Stimulated activated CD4-positive, alpha-beta T cell treated with anti-CD3 and anti-CD28 coated beads, Interleukin-2, amount 100 ng/mL, for 48 hours (primary cell): ENCODE measurements around the gene IKZF4.
"Not testable (repeated sequence)": the region's sequence is repeated elsewhere in the genome, so short reads cannot be mapped to it uniquely, and the experiment has no call there.

Experiments
- DNase-seq, 2 donors: peaks; one replicate each; pipeline ENCODE4 v3.0.0-alpha.2; 2020

IKZF4 gene

DNA sequence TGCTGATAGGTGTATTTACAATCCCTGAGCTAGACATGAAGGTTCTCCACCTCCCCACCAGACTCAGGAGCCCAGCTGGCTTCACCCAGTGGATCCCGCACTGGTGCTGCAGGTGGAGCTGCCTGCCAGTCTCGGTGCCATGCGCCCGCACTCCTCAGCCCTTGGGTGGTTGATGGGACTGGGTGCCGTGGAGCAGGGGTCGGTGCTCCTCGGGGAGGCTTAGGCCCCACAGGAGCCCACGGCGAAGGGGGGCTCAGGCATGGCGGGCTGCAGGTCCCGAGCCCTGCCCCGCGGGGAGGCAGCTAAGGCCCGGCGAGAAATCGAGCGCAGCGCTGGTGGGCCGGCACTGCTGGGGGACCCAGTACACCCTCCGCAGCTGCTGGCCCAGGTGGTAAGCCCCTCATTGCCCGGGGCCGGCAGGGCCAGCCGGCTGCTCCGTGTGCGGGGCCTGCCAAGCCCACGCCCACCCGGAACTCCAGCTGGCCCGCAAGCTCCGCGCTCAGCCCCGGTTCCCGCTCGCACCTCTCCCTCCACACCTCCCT is 20.8 kb upstream of the IKZF4 start:
- not testable (repeated sequence) for DNase-seq

DNA sequence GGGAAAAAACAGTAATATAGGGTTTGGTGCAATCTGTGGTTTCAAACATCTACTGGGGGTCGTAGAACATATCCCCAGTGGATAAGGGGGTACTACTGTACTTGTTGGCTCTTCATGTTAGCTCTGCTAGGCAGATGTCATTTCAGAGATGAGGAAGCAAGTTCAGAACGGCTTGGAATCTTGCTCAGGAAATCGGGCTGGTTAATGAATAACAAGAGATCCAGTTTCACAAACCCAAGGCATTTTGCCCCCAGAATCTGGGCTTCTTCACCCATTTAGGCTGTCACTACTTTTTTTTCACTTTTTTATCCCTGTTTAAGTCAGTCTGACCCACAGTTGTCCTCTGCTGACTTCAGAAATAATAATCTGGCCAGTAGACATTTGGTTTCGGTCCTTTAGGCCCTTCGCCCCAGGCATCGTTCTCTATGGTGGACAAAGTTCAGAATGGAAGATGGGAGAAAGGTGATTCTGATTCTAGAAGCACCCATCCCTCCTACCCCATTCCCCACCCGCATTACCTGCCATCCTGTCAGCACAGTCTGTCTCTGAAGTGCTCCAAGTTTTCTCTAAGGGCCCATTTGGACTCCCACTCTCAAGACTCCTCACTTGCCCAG is 19.2 kb upstream of the IKZF4 start:
- no peak for DNase-seq

- not testable (repeated sequence) for DNase-seq
Measured at GRCh38 chr12:56003376-56003775, 17.5 kb upstream of the IKZF4 start.

DNA sequence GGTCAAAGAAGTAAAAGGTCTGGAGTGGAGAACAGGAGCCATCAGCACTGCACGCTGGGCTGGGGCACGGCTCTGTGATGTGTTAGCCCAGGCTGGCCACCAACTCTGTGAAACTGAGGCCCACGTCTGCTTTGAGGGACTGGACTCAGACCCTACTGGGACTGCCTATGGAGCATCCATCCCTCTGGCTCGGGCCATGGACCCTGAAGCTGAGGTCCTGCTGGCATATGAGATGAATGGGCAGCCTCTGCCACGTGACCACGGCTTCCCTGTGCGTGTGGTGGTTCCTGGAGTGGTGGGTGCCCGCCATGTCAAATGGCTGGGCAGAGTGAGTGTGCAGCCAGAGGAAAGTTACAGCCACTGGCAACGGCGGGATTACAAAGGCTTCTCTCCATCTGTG is 16.6 kb upstream of the IKZF4 start:
- no peak for DNase-seq

DNA sequence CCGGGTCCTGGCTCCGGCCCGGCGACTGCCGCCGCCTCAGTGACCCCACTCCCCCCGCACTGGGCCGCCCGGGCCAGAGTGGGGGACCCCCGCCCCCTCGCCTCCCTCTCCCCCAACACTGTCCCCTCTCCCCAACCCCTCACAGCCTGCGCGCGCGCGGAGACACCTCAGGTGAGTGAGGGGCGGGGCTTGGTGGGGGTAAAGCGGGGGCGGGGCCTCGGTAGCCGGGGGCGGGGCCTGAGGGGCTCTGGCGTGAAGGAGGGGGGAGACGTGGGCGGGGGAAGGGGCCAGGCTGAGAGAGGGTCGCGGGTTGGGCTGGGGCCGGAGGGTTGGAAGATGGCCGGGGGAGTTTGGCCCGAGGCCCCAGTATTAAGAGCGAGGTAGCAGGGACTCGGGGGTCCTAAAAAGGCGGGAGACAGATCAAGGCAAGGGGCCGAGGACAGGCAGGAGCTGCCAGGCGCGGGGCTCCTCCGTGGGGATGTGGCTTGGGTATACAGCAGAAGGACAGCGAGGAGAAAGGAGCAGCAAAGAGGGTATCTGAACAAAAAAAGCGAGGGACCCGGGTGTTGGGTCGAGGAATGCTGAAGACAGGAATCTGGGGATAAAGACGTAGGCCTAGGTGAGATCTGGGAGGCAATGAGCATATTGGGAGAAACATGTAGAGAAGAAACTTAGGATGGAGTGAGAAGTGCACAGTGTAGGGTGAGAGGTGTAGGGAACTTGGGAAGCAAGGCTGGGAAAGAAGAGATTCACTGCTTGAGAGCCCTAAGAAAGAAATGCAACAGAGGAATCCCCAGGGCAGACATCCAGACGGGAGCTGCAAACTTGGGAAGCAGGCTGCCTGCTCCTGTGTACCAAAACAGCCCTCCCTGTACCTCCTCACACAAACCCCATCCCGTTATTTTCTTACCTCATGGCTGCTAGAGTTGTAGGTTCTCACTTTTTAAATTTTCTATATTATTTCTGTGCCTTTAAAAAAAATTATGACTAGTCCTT is 13.0 kb upstream of the IKZF4 start:
- peak; percentile 53 to 68 for DNase-seq

GRCh38 chr12:56010111-56010570 is 10.7 kb upstream of the IKZF4 start:
- DNase-seq = no peak

DNA sequence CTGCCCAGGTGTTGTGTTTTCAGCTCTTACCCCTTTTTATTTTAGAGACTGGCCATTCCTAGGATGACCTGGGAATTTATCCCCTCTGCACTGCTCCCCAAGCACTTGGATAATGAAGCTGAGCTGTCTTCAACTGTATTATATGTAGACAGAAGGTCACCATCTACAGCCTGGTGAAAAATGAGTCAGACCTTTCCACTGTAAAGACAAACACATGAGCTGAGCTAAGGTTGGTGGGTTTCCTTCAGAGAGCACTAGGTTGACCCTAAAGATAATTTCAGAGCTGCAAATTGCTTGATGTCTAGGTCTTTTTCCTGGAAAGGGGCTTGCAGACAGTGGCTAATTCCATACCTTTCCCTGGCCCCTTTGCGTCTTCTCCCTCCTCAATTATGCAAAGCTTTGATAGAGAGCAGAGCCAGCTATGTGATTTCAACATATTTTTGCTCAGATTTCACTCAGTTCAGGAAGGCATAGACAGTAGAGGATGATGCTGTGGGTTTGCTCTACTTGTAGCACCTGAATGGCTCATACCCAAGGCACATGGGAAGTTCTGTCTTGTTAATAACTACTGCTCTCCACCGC is 9.2 kb upstream of the IKZF4 start:
- DNase-seq = no peak

DNA sequence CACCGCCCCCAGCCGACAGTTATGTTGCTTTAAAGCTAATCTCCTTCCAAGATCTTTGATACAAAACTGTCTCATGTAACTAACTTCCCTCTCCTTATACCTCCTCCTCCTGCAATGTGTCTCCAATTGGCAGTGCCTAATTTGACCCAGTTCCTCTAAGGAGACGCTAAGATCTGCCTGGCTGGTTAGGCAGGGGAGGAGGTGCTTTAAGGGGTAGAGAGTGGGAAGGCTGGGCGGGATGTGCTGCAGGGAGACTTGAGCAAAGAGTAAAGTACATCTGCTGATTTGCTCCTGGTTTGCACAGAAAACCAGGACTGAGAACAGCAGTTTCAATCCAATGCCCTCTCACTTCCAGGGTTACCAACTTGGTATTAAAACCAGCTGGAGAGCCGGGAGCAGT is 7.4 kb upstream of the IKZF4 start:
- DNase-seq = no peak

GRCh38 chr12:56014205-56014604 is 6.6 kb upstream of the IKZF4 start:
- DNase-seq = no peak

DNA sequence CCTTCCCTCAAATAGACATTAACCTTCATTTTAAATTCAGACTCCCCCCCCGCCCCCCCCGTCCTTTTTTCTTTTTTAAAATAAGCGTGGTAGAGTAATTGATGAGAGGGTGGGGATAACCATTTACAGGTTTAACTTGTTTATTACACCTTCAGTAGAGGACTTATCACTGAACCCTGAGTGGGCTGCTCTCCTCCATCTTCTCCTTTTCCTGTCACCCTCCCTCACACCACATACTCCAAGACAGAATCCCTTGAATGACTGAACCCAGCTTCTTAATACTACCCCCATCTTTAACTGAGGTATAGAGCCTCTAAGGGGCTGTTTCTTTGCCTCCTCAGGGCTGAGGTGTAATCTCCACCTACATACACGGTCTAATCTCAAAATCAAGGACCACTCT is 3.7 kb upstream of the IKZF4 start:
- no peak for DNase-seq

- no peak for DNase-seq
Measured at GRCh38 chr12:56018356-56018755, 2.5 kb upstream of the IKZF4 start.

- no peak for DNase-seq
Measured at GRCh38 chr12:56021889-56022497, 1.1 kb downstream of the IKZF4 start.

GRCh38 chr12:56028511-56029165 is 7.8 kb downstream of the IKZF4 start:
- DNase-seq = no peak

GRCh38 chr12:56029166-56029519 is 8.3 kb downstream of the IKZF4 start:
- no peak for DNase-seq

DNA sequence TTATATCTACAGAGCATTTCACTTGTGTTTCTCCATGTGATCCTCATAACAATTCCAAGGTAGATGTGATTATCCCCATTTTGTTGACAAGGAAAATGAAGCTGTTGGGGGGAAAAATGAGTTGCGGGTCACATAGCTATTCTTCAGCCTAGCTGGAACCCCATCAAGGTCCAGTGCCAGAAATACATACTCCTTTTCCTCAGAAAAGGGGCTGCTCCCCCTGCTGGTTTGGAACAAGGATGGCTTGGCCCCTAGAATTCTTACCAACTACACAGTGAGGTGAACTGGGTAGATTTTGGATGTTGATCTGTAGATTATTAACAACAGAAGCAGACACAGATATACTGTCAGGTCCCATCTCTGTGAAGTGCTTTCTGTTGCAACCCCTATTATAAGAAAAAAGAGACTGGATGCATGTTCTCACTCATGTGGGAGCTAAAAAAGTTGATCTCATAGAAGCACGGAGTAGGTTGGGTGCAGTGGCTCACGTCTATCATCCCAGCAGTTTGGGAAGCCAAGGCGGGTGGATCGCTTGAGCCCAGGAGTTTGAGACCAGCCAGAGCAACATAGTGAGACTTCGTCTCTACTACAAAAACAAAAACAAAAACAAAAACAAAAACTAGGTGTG is 8.9 kb downstream of the IKZF4 start:
- DNase-seq = peak; percentile 27 to 34

GRCh38 chr12:56031987-56032386 is 11.1 kb downstream of the IKZF4 start:
- no peak for DNase-seq

- no peak for DNase-seq
Measured at GRCh38 chr12:56034586-56035332, 13.9 kb downstream of the IKZF4 start.

GRCh38 chr12:56037161-56037560 is 16.3 kb downstream of the IKZF4 start:
- DNase-seq = no peak

- no peak for DNase-seq
Measured at GRCh38 chr12:56038022-56038655, 17.3 kb downstream of the IKZF4 start.

- DNase-seq = no peak
Measured at GRCh38 chr12:56040151-56040550, 19.3 kb downstream of the IKZF4 start.
